Activated gamma-delta T cell treated with Interleukin-2 at 50 U/mL for 16 hours (primary cell): Measurements from ENCODE around the gene SCRG1.

Experiments
- DNase-seq: peaks from one replicate; pipeline ENCODE4 v3.0.0-alpha.2; 2020

The SCRG1 gene

DNA sequence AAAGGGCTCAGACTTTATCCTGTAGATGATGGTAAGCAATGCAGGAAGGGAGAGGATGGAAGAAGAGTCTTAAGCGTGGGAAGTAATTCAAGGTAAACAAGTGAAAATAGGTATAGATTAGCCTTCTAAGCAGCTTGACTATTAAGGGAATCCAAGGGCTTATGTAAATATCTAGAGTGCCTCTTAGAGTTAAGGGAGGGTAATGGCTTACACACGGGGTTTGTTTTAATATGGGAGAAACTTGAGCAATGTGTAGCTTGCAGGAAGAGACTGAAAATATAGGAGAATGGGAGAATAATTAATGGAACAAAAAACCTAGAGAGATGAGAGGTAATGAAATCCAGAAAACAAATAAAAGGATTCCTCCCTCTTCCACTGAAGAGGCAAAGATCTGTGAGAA is 41.0 kb downstream of the SCRG1 start:
- no peak for DNase-seq

DNA sequence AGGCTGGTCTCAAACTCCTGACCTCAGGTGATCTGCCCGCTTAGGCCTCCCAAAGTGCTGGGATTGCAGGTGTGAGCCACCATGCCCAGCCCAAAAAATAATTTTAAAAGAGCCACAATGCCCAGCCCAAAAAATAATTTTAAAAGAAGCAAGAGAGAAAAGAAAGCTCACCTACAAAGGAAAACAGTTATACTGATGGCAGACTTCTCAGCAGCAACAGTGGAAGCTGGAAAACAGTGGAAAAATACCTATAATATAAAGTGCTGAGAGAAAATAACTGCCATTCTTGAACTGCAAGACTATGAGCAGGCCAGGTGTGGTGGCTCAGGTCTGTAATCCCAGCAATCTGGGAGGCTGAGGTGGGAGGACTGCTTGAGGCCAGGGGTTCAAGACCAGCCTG is 51.4 kb downstream of the SCRG1 start:
- DNase-seq = no peak

DNA sequence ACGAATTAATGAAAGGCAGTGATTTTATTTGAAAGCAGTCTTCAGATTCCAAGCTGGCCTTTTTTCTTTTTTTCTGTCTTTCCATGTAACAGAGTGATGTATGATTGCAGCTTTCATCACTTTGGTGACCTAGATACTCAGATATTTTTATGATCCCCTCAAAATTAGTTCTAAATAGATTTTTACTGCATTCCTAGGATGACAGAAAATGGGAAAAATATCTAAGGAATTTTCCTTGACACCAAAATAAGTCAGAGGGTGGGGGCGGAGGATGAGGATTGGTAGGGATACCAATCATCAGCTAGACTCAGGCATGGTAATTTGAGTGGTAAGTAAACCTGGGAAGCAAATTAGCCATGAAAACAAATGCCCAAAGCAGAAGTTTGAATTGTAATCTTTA is 52.8 kb downstream of the SCRG1 start:
- no peak for DNase-seq

DNA sequence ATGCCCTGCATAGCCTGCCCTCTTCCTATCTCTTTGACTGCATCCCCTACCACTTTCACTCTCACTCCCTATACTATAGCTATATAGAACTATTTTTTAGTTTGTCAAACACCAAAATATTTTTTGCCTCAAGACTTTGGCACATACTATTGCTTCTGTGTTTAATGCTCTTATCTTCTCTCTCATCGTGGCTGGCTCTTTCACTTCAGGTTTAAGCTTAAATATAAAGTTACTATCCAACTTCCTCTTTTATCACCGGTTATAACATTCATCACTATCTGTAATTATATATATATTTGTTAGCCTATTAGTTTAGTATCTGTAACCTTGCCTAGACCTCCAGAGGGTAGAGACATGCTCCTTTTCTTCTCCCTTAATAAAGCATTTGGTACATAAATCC is 53.3 kb downstream of the SCRG1 start:
- no peak for DNase-seq

DNA sequence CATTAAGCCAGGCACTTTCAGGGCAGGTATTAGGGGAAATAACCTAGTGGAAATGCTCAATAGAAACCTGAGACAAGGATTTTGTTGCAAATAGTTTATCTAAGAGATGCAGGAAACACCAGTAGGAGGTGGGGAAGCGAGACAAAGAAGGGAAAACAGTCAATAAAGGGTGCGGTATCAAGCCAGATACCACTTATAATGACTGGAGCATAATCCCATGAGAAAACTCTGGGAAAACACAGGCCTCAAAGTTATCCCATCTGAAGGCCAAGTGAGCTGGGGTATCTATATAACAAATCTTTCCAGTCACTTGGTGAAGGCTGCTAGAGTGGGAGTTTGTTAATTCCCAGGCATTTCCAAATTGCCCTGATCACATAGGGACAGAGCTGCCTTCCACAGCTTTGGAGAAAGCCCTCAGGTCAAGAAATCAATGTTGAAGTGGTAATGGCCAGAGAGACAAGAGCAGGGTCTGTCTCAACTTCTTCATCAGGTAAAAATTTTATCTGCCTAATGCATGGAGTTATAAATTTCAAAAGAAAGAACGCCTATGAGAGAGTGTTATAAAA is 55.0 kb downstream of the SCRG1 start:
- DNase-seq = no peak

DNA sequence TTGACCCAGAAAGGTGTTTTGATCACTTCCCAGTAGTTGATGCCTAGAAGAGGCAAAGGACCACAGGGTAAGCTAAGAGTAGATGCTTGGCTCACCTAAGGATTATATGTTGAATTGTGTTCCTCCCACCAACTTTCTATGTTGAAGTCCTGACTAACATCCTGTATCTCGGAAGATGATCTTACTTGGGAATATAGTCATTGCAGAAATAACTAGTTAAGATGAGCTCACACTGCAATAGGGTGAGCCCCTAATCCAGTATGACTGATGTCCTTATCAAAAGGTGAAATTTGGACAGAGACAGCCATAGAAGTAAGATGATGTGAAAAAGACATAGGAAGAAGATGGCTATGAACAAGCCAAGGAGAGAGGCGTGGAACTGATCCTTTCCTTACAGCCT is 61.5 kb downstream of the SCRG1 start:
- no peak for DNase-seq

DNA sequence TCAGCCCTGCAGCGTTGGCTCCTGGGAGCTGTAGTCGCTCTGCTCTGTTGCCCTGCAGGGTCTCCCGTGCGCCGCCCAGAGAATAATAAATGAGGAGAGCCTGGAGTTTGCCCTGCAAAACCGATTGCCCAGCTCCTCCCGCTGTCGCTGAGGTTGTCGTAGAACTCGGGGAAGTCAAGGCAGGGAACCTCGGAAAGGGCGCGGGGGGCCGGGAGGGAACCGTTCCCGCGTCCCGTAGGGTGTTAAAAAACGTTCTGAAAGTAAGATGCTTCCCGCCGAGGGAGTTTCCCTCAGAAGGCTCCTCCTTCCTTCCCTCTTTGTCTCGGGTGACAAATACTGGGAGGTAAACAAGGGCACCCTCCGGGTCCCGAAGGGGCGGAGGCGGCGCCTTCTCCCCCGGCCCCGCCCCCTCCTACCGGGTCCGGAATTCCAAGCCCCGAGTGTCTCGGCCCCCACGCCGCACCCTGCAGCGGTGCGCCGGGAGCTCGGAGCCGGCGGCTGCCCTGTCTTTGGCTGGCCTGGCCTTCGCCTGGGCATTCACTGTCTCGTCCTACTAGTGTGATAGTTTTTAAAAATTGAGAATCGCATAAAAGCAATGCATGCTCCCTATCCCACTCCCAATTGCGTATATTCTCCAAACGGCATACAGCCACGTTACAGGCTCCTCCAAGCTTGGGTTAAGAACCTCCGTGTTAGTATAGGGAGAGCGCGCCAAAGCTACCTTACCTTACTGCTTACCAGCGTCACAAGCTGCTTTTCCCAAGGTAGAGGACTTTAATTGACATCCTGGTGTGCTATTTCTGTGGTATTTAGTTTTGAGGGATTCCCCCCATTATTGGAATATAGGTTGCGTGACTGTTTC is 63.8 kb downstream of the SCRG1 start:
- DNase-seq = peak; percentile 7
